KMS-11 (cell line): ENCODE results near the gene RALGAPA1.

ENCODE experiments used
- H2AFZ ChIP-seq: fragments of 200-600 bp; sonication (generic); 2 replicates; pipeline ENCODE4 v1.6.1; 2016; ENCODE audit warnings: antibody characterized with exemption, mixed run types, low read depth
- H3K27ac ChIP-seq: fragments of 200-600 bp; sonication (generic); 2 replicates; pipeline ENCODE4 v1.6.1; 2016; ENCODE audit warnings: mild to moderate bottlenecking, mixed run types
- H3K27me3 ChIP-seq: fragments of 200-600 bp; sonication (generic); 2 replicates; pipeline ENCODE4 v1.6.1; 2017; ENCODE audit warnings: mild to moderate bottlenecking, low read depth, mixed run types, moderate library complexity; ENCODE audit not compliant: insufficient read depth
- H3K36me3 ChIP-seq: fragments of 200-600 bp; sonication (generic); 2 replicates; pipeline ENCODE4 v1.6.1; 2017; ENCODE audit warnings: mild to moderate bottlenecking, mixed run types; ENCODE audit not compliant: insufficient read depth
- H3K4me1 ChIP-seq: fragments of 200-600 bp; sonication (generic); 2 replicates; pipeline ENCODE4 v1.6.1; 2016; ENCODE audit warnings: mild to moderate bottlenecking, low read depth, mixed run types; ENCODE audit not compliant: poor library complexity, severe bottlenecking
- H3K4me2 ChIP-seq: fragments of 200-600 bp; sonication (generic); 2 replicates; pipeline ENCODE4 v1.7.0; 2016; ENCODE audit warnings: mild to moderate bottlenecking, mixed run types
- H3K4me3 ChIP-seq: fragments of 200-600 bp; sonication (generic); IDR thresholded peaks from 2 replicates; pipeline ENCODE4 v1.6.1; 2017; ENCODE audit warnings: low read depth, low read length, mixed read lengths; ENCODE audit not compliant: insufficient read depth
- H3K79me2 ChIP-seq: fragments of 200-600 bp; sonication (generic); 2 replicates; pipeline ENCODE4 v1.6.1; 2016; ENCODE audit warnings: low read depth, mixed run types; ENCODE audit not compliant: insufficient read depth
- H3K9ac ChIP-seq: fragments of 200-600 bp; sonication (generic); 2 replicates; pipeline ENCODE4 v1.6.1; 2016; ENCODE audit warnings: mild to moderate bottlenecking, mixed run types
- H4K20me1 ChIP-seq: fragments of 200-600 bp; sonication (generic); 2 replicates; pipeline ENCODE4 v1.6.1; 2016; ENCODE audit warnings: mild to moderate bottlenecking, mixed run types; ENCODE audit not compliant: insufficient read depth
- CTCF ChIP-seq: fragments of 200-600 bp; sonication (generic); conservative IDR thresholded peaks from 2 replicates; pipeline ENCODE4 v1.6.1; 2017; ENCODE audit warnings: low read depth, mild to moderate bottlenecking, antibody characterized with exemption, low read length, moderate library complexity, mixed read lengths

The RALGAPA1 gene

GRCh38 chr14:35835208-35835982 lies 26.3 kb upstream of the RALGAPA1 start:
- no peak overlapping the region for H3K27ac ChIP-seq
- no peak overlapping the region for H3K9ac ChIP-seq
- H4K20me1 ChIP-seq, result no peaks in the 10 kb centered on the region
- H3K4me2 ChIP-seq, result no peak overlapping the region
- H3K4me3 ChIP-seq, result no peak overlapping the region
- H2AFZ ChIP-seq, result no peak overlapping the region
- H3K27me3 ChIP-seq, result no peaks in the 10 kb centered on the region
- H3K4me1 ChIP-seq, result no peaks in the 10 kb centered on the region
- H3K79me2 ChIP-seq, result no peaks in the 10 kb centered on the region; the same call in 1 of the 2 replicates
- TF ChIP-seq CTCF, result no peak
- H3K36me3 ChIP-seq, result no peaks in the 10 kb centered on the region

- peaks cover 17% of the 10 kb centered on the region; the same call in 1 of the 2 replicates for H3K79me2 ChIP-seq
- H3K4me2 ChIP-seq, result no peak overlapping the region
- H2AFZ ChIP-seq, result no peak overlapping the region
- no peak overlapping the region for H3K27ac ChIP-seq
- H3K4me1 ChIP-seq, result peaks cover 4% of the 10 kb centered on the region
- H3K27me3 ChIP-seq, result no peaks in the 10 kb centered on the region
- no peak overlapping the region for H3K9ac ChIP-seq
- no peak for TF ChIP-seq CTCF
- no peaks in the 10 kb centered on the region for H3K36me3 ChIP-seq
- no peaks in the 10 kb centered on the region for H4K20me1 ChIP-seq
- H3K4me3 ChIP-seq, result no peak overlapping the region
Measured at GRCh38 chr14:35829449-35829848, 20.4 kb upstream of the RALGAPA1 start.

GRCh38 chr14:35827678-35828472 lies 18.8 kb upstream of the RALGAPA1 start:
- H4K20me1 ChIP-seq, result no peaks in the 10 kb centered on the region
- no peak overlapping the region for H3K4me3 ChIP-seq
- no peak overlapping the region for H3K27ac ChIP-seq
- no peak overlapping the region for H2AFZ ChIP-seq
- H3K79me2 ChIP-seq, result peaks cover 17% of the 10 kb centered on the region; the same call in 1 of the 2 replicates
- H3K4me1 ChIP-seq, result peaks cover 4% of the 10 kb centered on the region
- peak overlapping the region; percentile 58 for H3K4me2 ChIP-seq
- TF ChIP-seq CTCF, result no peak
- H3K27me3 ChIP-seq, result no peaks in the 10 kb centered on the region
- H3K36me3 ChIP-seq, result no peaks in the 10 kb centered on the region
- no peak overlapping the region for H3K9ac ChIP-seq

- no peak overlapping the region for H3K27ac ChIP-seq
- no peaks in the 10 kb centered on the region for H3K27me3 ChIP-seq
- H3K9ac ChIP-seq, result no peak overlapping the region; the same call in 1 of the 2 replicates
Measured at GRCh38 chr14:35826952-35827416, 17.9 kb upstream of the RALGAPA1 start.

More at GRCh38 chr14:35826952-35827416, 17.9 kb upstream of the RALGAPA1 start:
- H3K4me3 ChIP-seq, result no peak overlapping the region
- H4K20me1 ChIP-seq, result no peaks in the 10 kb centered on the region
- peak overlapping the region; percentile 55; the same call in 1 of the 2 replicates for H2AFZ ChIP-seq
- TF ChIP-seq CTCF, result no peak
- H3K36me3 ChIP-seq, result no peaks in the 10 kb centered on the region
- H3K4me1 ChIP-seq, result peaks cover 4% of the 10 kb centered on the region
- peak overlapping the region; percentile 58 for H3K4me2 ChIP-seq
- peaks cover 17% of the 10 kb centered on the region; the same call in 1 of the 2 replicates for H3K79me2 ChIP-seq
